Head of caudate nucleus (tissue), 42 donors: ENCODE data around the gene HOXD13.
A peak's percentile ranks its signal among the peaks of the same experiment; 100 is the strongest.

ENCODE experiments used
- DNase-seq, 42 donors: peaks; one replicate each; pipeline versions ENCODE4 v3.0.0 to v3.0.0-alpha.2; 2020 to 2021; ENCODE audit warnings: mixed read lengths in 7 of 42
- intact Hi-C: fragments of 100-400 bp; cut with DNase I; formaldehyde crosslinking; loops from one replicate; pipeline ENCODE4 v1.15.0; 2022

Gene HOXD13

DNA sequence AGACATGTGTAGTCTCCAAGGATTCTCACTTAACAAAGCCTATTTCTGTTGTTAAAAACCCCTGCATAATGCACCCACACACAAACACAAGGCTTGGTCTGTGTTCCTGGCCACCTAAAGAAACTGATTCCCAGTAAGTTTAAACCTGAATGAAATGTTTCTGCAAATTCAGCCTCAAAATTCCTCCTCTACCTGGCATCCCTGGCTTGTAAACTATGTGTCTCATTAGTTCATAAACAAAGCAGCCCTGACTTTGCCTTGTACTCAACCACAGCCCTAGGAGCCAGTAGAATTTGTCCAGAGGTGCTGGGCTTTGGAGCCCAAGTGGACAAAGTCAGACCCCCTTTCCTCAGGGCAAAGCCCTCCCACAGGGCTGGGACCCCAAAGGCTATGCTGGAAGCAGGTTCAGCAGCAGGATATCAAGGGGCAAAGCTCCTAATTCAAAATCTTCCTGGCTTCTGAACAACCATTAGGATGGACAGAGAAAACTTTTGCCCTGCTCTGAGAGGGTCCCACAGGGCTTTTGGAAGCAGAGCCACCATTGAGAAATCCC is 2.6 kb upstream of the HOXD13 start:
- intact Hi-C loops = loop anchor here (5.0 to 10.0 kb wide), 2 partner anchors 403 to 725 kb away; no protein-coding TSS in a partner anchor
- DNase-seq = peak in 1 of 42 donors; percentile 9

DNA sequence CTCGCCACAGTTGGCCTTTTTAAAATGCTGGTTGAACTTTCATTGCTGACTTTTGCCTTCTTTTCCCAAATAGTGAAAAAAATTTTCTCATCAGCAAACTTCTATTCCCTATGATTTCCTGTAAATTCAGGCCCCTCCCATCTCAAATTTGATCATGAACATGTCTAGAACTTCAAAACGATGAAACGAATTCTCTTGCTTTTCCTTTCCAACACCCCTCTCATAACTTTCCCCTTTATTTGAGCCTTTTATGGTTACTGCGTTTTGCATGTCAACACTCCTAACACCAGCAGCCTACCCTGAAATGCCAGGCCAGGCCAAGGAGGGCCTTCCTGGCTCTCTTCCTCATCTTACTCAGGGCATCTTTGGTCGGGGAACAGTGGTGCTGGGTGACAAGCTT is 1.7 kb upstream of the HOXD13 start:
- peak in 1 of 42 donors; percentile 1 for DNase-seq
- intact Hi-C loops = loop anchor here (10.0 kb wide), 1 partner anchor 726 kb away; no protein-coding TSS in a partner anchor

GRCh38 chr2:176091329-176092258 is 927 bp upstream of the HOXD13 start:
- intact Hi-C loops = loop anchor here (10.0 kb wide), 1 partner anchor 727 kb away; no protein-coding TSS in a partner anchor
- DNase-seq = no peak

DNA sequence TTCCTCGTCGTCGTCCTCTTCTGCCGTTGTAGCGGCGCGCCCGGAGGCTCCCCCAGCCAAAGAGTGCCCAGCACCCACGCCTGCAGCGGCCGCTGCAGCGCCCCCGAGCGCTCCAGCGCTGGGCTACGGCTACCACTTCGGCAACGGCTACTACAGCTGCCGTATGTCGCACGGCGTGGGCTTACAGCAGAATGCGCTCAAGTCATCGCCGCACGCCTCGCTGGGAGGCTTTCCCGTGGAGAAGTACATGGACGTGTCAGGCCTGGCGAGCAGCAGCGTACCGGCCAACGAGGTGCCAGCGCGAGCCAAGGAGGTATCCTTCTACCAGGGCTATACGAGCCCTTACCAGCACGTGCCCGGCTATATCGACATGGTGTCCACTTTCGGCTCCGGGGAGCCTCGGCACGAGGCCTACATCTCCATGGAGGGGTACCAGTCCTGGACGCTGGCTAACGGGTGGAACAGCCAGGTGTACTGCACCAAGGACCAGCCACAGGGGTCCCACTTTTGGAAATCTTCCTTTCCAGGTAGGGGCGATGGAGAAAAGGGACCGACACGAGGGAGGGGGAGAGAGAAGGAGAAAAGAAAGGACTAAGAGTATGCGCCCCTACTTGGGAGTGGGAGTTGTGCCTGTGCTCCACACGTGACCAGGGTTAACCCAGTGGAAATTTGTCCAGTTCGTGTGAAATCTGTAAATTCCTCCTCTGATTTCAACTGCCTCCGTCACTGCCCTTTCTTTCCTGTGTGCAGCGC is 800 bp downstream of the HOXD13 start:
- intact Hi-C loops = loop anchor here (10.0 kb wide), 1 partner anchor 729 kb away; no protein-coding TSS in a partner anchor
- DNase-seq = peak in 1 of 42 donors; percentile 40

GRCh38 chr2:176093898-176094249 is 1.4 kb downstream of the HOXD13 start:
- intact Hi-C loops = loop anchor here (10.0 kb wide), 1 partner anchor 729 kb away; no protein-coding TSS in a partner anchor
- no peak for DNase-seq

DNA sequence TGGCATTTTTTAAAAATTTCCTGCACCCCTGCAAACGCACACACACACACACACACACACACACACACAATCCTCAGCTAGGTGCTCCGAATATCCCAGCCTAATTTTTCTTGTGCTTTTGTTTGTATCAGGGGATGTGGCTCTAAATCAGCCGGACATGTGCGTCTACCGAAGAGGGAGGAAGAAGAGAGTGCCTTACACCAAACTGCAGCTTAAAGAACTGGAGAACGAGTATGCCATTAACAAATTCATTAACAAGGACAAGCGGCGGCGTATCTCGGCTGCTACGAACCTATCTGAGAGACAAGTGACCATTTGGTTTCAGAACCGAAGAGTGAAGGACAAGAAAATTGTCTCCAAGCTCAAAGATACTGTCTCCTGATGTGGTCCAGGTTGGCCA is 1.8 kb downstream of the HOXD13 start:
- intact Hi-C loops = loop anchor here (10.0 kb wide), 1 partner anchor 730 kb away; no protein-coding TSS in a partner anchor
- no peak for DNase-seq

- no peak for DNase-seq
- intact Hi-C loops = loop anchor here (10.0 kb wide), 1 partner anchor 731 kb away; no protein-coding TSS in a partner anchor
These were observed 2.9 kb downstream of the HOXD13 start for GRCh38 chr2:176095421-176095820.

- DNase-seq = no peak
- intact Hi-C loops = loop anchor here (10.0 kb wide), 1 partner anchor 732 kb away; no protein-coding TSS in a partner anchor
These were observed 3.9 kb downstream of the HOXD13 start for GRCh38 chr2:176096243-176096985.

GRCh38 chr2:176096986-176097819 is 4.7 kb downstream of the HOXD13 start:
- peak in 39 of 42 donors; percentile 17 to 74 (median 46) for DNase-seq
- intact Hi-C loops = loop anchor here (10.0 kb wide), 1 partner anchor 732 kb away; no protein-coding TSS in a partner anchor

GRCh38 chr2:176097820-176098365 is 5.4 kb downstream of the HOXD13 start:
- intact Hi-C loops = loop anchor here (10.0 kb wide), 1 partner anchor 733 kb away; no protein-coding TSS in a partner anchor
- no peak for DNase-seq

DNA sequence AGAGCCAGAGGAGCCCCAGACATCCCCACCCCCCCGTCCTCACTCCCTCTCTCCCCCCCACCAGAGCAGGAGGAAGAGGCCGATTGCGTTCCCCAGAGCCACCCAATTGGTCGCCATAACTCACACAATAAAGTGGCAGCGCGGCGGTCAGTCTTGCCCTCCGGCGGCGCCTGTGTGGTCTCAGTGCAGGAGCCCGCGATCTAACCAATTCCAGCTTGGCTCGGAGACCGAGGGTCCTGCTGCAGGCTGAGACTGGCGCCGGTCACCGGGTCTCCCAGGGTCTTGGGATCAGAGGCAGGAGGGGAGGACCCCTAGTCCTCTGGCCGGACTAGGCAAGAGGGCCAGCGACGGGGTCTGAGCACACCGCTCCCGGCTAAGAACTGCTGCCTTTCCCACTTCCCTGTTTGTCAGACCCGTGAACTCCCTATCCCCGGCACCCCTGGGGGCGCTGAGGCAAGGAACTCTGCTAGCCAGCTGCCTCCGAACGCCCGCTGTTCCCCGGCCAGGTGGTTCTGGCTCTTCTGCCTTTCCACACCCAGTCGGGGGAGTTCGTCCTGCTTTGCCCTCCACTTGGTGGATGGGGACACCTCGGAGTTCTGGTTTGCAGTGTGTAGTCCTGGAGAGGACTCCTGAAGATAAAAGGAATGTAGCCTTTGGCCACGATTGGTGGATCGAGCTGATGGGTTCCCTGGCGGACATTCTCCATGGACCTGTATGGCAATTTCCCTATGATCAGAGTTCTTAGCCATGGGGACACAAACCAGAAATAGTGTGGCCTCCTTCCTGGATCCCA is 6.0 kb downstream of the HOXD13 start:
- intact Hi-C loops = loop anchor here (10.0 kb wide), 1 partner anchor 734 kb away; no protein-coding TSS in a partner anchor

GRCh38 chr2:176099159-176099727 is 6.7 kb downstream of the HOXD13 start:
- DNase-seq = no peak
- intact Hi-C loops = loop anchor here (10.0 kb wide), 1 partner anchor 734 kb away; no protein-coding TSS in a partner anchor

More for the DNA sequence above, 6.0 kb downstream of the HOXD13 start:
- DNase-seq = no peak

DNA sequence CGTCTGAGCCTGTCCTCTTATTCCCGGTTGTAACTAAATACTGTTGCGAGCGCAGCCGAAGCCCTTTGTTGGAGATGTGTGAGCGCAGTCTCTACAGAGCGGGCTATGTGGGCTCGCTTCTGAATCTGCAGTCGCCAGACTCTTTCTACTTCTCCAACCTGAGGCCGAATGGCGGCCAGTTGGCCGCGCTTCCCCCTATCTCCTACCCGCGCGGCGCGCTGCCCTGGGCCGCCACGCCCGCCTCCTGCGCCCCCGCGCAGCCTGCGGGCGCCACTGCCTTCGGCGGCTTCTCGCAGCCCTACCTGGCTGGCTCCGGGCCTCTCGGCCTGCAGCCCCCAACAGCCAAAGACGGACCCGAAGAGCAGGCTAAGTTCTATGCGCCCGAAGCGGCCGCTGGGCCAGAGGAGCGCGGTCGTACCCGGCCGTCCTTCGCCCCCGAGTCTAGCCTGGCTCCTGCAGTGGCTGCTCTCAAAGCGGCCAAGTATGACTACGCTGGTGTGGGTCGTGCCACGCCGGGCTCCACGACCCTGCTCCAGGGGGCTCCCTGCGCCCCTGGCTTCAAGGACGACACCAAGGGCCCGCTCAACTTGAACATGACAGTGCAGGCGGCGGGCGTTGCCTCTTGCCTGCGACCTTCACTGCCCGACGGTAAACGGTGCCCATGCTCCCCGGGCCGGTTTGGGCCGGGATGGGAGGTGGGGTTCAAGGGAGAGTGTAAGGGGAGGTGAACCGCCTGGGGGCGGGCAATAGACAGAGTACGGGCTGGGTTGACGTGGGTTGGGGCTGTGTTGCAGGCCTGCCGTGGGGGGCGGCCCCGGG is 7.4 kb downstream of the HOXD13 start, which contains the start of gene HOXD12:
HOXD12 (plus strand) TSS at position 68 of the 819 bp plus-strand sequence; CDS start at position 75, 7 bp downstream.
- intact Hi-C loops = loop anchor here (10.0 kb wide), 1 partner anchor 735 kb away; no protein-coding TSS in a partner anchor
- no peak for DNase-seq

DNA sequence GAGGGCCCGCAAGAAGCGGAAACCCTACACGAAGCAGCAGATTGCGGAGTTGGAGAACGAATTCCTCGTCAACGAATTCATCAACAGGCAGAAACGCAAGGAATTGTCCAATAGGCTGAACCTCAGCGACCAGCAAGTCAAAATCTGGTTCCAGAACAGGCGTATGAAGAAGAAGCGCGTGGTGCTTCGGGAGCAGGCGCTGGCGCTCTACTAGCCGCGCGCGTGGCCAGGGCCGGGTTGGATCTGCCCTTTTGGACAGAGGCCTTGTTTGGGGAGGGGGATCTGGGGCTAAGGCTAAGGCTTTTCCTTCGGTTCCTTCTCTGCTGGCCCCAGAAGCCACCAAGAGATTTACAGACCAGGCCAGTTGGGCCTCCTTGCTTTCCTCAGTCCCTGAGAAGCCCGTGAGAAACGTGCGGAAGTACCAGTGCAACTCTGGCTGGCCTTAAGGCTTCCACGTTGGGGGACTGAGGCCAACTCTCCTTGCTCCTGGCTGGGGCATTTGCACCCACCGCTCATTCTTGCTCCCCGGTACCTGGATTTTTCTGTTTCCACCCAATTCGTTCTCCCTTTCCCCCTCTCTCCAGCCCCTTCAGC is 8.1 kb downstream of the HOXD13 start:
- DNase-seq = peak in 1 of 42 donors; percentile 1
- intact Hi-C loops = no loop called here
